H1 (cell line): Measurements from ENCODE around the gene TAX1BP1. TPM values are rescaled to one million over a fixed set of nuclear protein-coding genes. Genes with fewer than 3 reads are reported as not detected.

Source experiments
- CTCF ChIA-PET: fragments of 300-600 bp; sonication (Branson Sonifier 250); formaldehyde crosslinking; loops from one replicate; lab custom pipeline; 2021; ENCODE audit not compliant: partially characterized antibody; lab: Charles Lee
- POLR2A ChIA-PET: fragments of 300-600 bp; sonication (Branson Sonifier 250); formaldehyde crosslinking; loops from one replicate; lab custom pipeline; 2021; ENCODE audit warnings: inconsistent platforms; ENCODE audit not compliant: partially characterized antibody; lab: Charles Lee
- DNase-seq, 2 experiments: peaks; one replicate each; pipeline versions ENCODE4 v3.0.0 to v3.0.0-alpha.2; 2010 to 2022; ENCODE audit warnings: low spot score in 2 of 2, low read depth in 1 of 2, mixed read lengths in 1 of 2
- FAIRE-seq: peaks from 2 replicates; lab custom pipeline; 2011; peaks lifted over from hg19 to GRCh38; lab: Jason Lieb, UNC
- H2AFZ ChIP-seq: 2 replicates; pipeline ENCODE4 v1.8.1; 2012; ENCODE audit warnings: low read length, inconsistent platforms
- H2AK5ac ChIP-seq: 2 replicates; pipeline ENCODE4 v1.6.1; 2013; ENCODE audit warnings: low read depth, low read length
- H2BK120ac ChIP-seq: replicated peaks from 2 replicates; pipeline ENCODE3; 2013; ENCODE audit warnings: low read depth, low read length, inconsistent platforms
- H2BK12ac ChIP-seq: 2 replicates; pipeline ENCODE4 v1.6.1; 2013; ENCODE audit warnings: low read depth, low read length
- H2BK15ac ChIP-seq: 2 replicates; pipeline ENCODE4 v1.6.1; 2013; ENCODE audit warnings: low read length
- H2BK20ac ChIP-seq: 2 replicates; pipeline ENCODE4 v1.6.1; 2013; ENCODE audit warnings: low read length
- H2BK5ac ChIP-seq: 2 replicates; pipeline ENCODE4 v1.6.1; 2013; ENCODE audit warnings: low read depth, low read length
- H3K14ac ChIP-seq: 2 replicates; pipeline ENCODE4 v1.6.1; 2013; ENCODE audit warnings: inconsistent platforms; ENCODE audit not compliant: insufficient read length
- H3K18ac ChIP-seq: 2 replicates; pipeline ENCODE4 v1.6.1; 2013; ENCODE audit warnings: low read length; ENCODE audit errors: extremely low read depth
- H3K23ac ChIP-seq: 2 replicates; pipeline ENCODE4 v1.6.1; 2013; ENCODE audit warnings: inconsistent platforms; ENCODE audit not compliant: insufficient read length
- H3K23me2 ChIP-seq: 2 replicates; pipeline ENCODE4 v1.6.1; 2013; ENCODE audit warnings: low read depth, low read length
- H3K27ac ChIP-seq: 2 replicates; pipeline ENCODE4 v1.6.1; 2011; ENCODE audit warnings: low read depth, low read length, inconsistent platforms
- H3K27me3 ChIP-seq, 4 experiments: replicated peaks in 1 of 4; 1 replicate in 1 of 4; 2 replicates in 3 of 4; pipeline versions ENCODE4 v1.6.1 to v1.8.1; 2011 to 2013; ENCODE audit warnings: low read length in 3 of 4, mild to moderate bottlenecking in 3 of 4, inconsistent platforms in 2 of 4, mixed read lengths in 2 of 4, moderate library complexity in 1 of 4; ENCODE audit not compliant: control insufficient read depth in 3 of 4, insufficient read depth in 3 of 4; ENCODE audit errors: extremely low read depth in 1 of 4
- H3K36me3 ChIP-seq, 4 experiments: 2 replicates each; pipeline versions ENCODE4 v1.6.1 to v1.8.1; 2011 to 2013; ENCODE audit warnings: mild to moderate bottlenecking in 4 of 4, low read length in 3 of 4, moderate library complexity in 2 of 4, control low read depth in 1 of 4, inconsistent platforms in 1 of 4; ENCODE audit not compliant: insufficient read depth in 4 of 4, control insufficient read depth in 2 of 4
- H3K4ac ChIP-seq: replicated peaks from 2 replicates; pipeline ENCODE3; 2013; ENCODE audit warnings: low read length, low read depth, mixed read lengths, inconsistent platforms; ENCODE audit not compliant: insufficient read length
- H3K4me1 ChIP-seq, 4 experiments: replicated peaks in 1 of 4; 1 replicate in 1 of 4; 2 replicates in 3 of 4; pipeline versions ENCODE4 v1.6.1 to v1.8.1; 2011 to 2013; ENCODE audit warnings: low read length in 3 of 4, inconsistent platforms in 2 of 4, mixed read lengths in 1 of 4; ENCODE audit not compliant: insufficient read depth in 4 of 4, control insufficient read depth in 3 of 4
- H3K4me2 ChIP-seq, 2 experiments: 2 replicates each; pipeline versions ENCODE4 v1.6.1 to v1.8.1; 2011 to 2013; ENCODE audit warnings: low read depth in 2 of 2, low read length in 2 of 2, control low read depth in 1 of 2, inconsistent platforms in 1 of 2, mild to moderate bottlenecking in 1 of 2; ENCODE audit not compliant: insufficient read depth in 1 of 2
- H3K4me3 ChIP-seq, 4 experiments: fragments of 200-600, 300-600 bp in 1 of 4; sonication (generic), shearing (Covaris generic), sonication (Bioruptor Twin) in 1 of 4; 2 replicates each; pipeline versions ENCODE4 v1.5.1 to v1.8.1; 2011 to 2016; ENCODE audit warnings: low read length in 4 of 4, low read depth in 3 of 4, control low read depth in 2 of 4, inconsistent platforms in 2 of 4, mild to moderate bottlenecking in 2 of 4, mixed read lengths in 1 of 4, moderate library complexity in 1 of 4; ENCODE audit not compliant: insufficient read depth in 2 of 4; ENCODE audit errors: extremely low read depth in 1 of 4
- H3K56ac ChIP-seq: replicated peaks from 2 replicates; pipeline ENCODE3; 2013; ENCODE audit warnings: low read depth, mild to moderate bottlenecking, mixed read lengths, low read length, inconsistent platforms; ENCODE audit not compliant: insufficient read length
- H3K79me1 ChIP-seq: 2 replicates; pipeline ENCODE4 v1.6.1; 2013; ENCODE audit warnings: low read depth, low read length, control low read depth
- H3K79me2 ChIP-seq, 2 experiments: 2 replicates each; pipeline versions ENCODE4 v1.6.1 to v1.8.1; 2012 to 2013; ENCODE audit warnings: low read length in 2 of 2, mild to moderate bottlenecking in 2 of 2, inconsistent platforms in 1 of 2; ENCODE audit not compliant: insufficient read depth in 2 of 2, control insufficient read depth in 1 of 2
- H3K9ac ChIP-seq, 4 experiments: replicated peaks in 1 of 4; 1 replicate in 1 of 4; 2 replicates in 3 of 4; pipeline versions ENCODE4 v1.6.1 to v1.8.1; 2011 to 2013; ENCODE audit warnings: low read depth in 3 of 4, low read length in 3 of 4, control low read depth in 2 of 4, mild to moderate bottlenecking in 2 of 4, moderate library complexity in 2 of 4, inconsistent platforms in 1 of 4; ENCODE audit errors: extremely low read depth in 1 of 4
- H3K9me3 ChIP-seq, 2 experiments: 2 replicates each; pipeline versions ENCODE4 v1.6.1 to v1.8.1; 2012 to 2013; ENCODE audit warnings: mild to moderate bottlenecking in 2 of 2, moderate library complexity in 2 of 2, control low read depth in 1 of 2, inconsistent platforms in 1 of 2, low read depth in 1 of 2, low read length in 1 of 2, mixed read lengths in 1 of 2; ENCODE audit not compliant: insufficient read depth in 2 of 2
- H4K20me1 ChIP-seq, 2 experiments: replicated peaks in 1 of 2; 2 replicates each; pipeline versions ENCODE3 to v1.8.1; 2011 to 2013; ENCODE audit warnings: inconsistent platforms in 2 of 2, low read length in 2 of 2, mild to moderate bottlenecking in 1 of 2; ENCODE audit not compliant: insufficient read depth in 2 of 2, control insufficient read depth in 1 of 2
- H4K5ac ChIP-seq: 2 replicates; pipeline ENCODE4 v1.6.1; 2013; ENCODE audit warnings: low read length, low read depth, mixed read lengths, inconsistent platforms; ENCODE audit not compliant: insufficient read length
- H4K8ac ChIP-seq: 2 replicates; pipeline ENCODE4 v1.8.0; 2013; ENCODE audit warnings: mild to moderate bottlenecking, moderate library complexity, low read length, inconsistent platforms; ENCODE audit not compliant: insufficient read depth; ENCODE audit errors: extremely low read depth
- H4K91ac ChIP-seq: replicated peaks from 2 replicates; pipeline ENCODE3; 2013; ENCODE audit warnings: low read length, mixed read lengths, inconsistent platforms; ENCODE audit not compliant: insufficient read length
- BCL11A ChIP-seq, 2 experiments: IDR thresholded peaks; one replicate each; pipeline ENCODE4 v1.6.1; 2011; ENCODE audit warnings: low read depth in 2 of 2, low read length in 2 of 2, mild to moderate bottlenecking in 2 of 2
- CHD1 ChIP-seq: IDR thresholded peaks from 2 replicates; pipeline ENCODE4 v1.6.1; 2012; ENCODE audit warnings: low read depth, low read length, improper control_type of control experiment
- CHD2 ChIP-seq: IDR thresholded peaks from 2 replicates; pipeline ENCODE4 v1.6.1; 2012; ENCODE audit warnings: low read length, improper control_type of control experiment
- CREB1 ChIP-seq: IDR thresholded peaks from 2 replicates; pipeline ENCODE4 v1.6.1; 2012; ENCODE audit warnings: inconsistent platforms
- CTBP2 ChIP-seq: IDR thresholded peaks from 2 replicates; pipeline ENCODE4 v1.7.0; 2011; ENCODE audit warnings: borderline replicate concordance, mild to moderate bottlenecking, moderate library complexity, mixed read lengths, low read length; ENCODE audit not compliant: insufficient read depth, insufficient read length
- EZH2 ChIP-seq: fragments of 200-600 bp; sonication (generic); IDR thresholded peaks from 2 replicates; pipeline ENCODE4 v1.7.1; 2012; ENCODE audit warnings: low read depth, mild to moderate bottlenecking, moderate library complexity, low read length, inconsistent platforms; ENCODE audit not compliant: severe bottlenecking
- JUN ChIP-seq: IDR thresholded peaks from 2 replicates; pipeline ENCODE4 v1.6.1; 2011; ENCODE audit warnings: low read depth, mild to moderate bottlenecking, improper control_type of control experiment, low read length
- KDM1A ChIP-seq: fragments of 200-600, 300-600 bp; sonication (generic); IDR thresholded peaks from 2 replicates; pipeline ENCODE4 v1.7.1; 2016; ENCODE audit warnings: mild to moderate bottlenecking, low read length, borderline replicate concordance
- NANOG ChIP-seq: IDR thresholded peaks from 2 replicates; pipeline ENCODE4 v1.6.1; 2011; ENCODE audit warnings: low read length, low read depth, mild to moderate bottlenecking, inconsistent platforms; ENCODE audit not compliant: insufficient read depth, poor library complexity, severe bottlenecking
- RBBP5 ChIP-seq: IDR thresholded peaks from 2 replicates; pipeline ENCODE4 v1.7.1; 2012; ENCODE audit warnings: low read depth, mild to moderate bottlenecking, inconsistent platforms, low read length, moderate library complexity, borderline replicate concordance
- RFX5 ChIP-seq: IDR thresholded peaks from 2 replicates; pipeline ENCODE4 v1.6.1; 2011; ENCODE audit warnings: low read depth, low read length, improper control_type of control experiment, borderline replicate concordance
- SIN3A ChIP-seq, 2 experiments: IDR thresholded peaks in 1 of 2; conservative IDR thresholded peaks in 1 of 2; 2 replicates each; pipeline ENCODE4 v1.6.1; 2011 to 2012; ENCODE audit warnings: low read length in 2 of 2, improper control_type of control experiment in 1 of 2, low read depth in 1 of 2, mild to moderate bottlenecking in 1 of 2
- SP4 ChIP-seq: IDR thresholded peaks from 2 replicates; pipeline ENCODE4 v1.6.1; 2012; ENCODE audit warnings: low read length, inconsistent platforms
- YY1 ChIP-seq: IDR thresholded peaks from 2 replicates; pipeline ENCODE4 v1.6.1; 2011; ENCODE audit warnings: low read depth, mild to moderate bottlenecking, low read length
- polyA plus RNA-seq, 7 experiments: library from polyadenylated mRNA; depleted of rRNA in 3 of 7; stranded (reverse) in 5 of 7; unstranded in 2 of 7; fragments of >200 nt in 5 of 7; fragments of 200-250 nt in 2 of 7; gene quantifications; 1 replicate in 5 of 7; 2 replicates in 1 of 7; 4 replicates in 1 of 7; pipeline versions ENCODE4 v1.2.1 to v1.2.3, GENCODE V29; 2011 to 2013; ENCODE audit warnings: missing spikeins in 2 of 7, mixed read lengths in 2 of 7
- total RNA-seq: library from RNA; stranded (reverse); fragmentation: NEBNext Ultra II Directional; extraction: Animal tissue kit (Norgen Biotek cat#: 25700); gene quantifications from 2 replicates; pipeline ENCODE4 v1.2.1, GENCODE V29; 2021

TAX1BP1 gene
- total and polyA plus RNA-seq, 2 of the 8 experiments (the other 6 are each of a cell fraction or from before 2014, with no cell fraction given): 56.0 to 62.7 TPM

DNA sequence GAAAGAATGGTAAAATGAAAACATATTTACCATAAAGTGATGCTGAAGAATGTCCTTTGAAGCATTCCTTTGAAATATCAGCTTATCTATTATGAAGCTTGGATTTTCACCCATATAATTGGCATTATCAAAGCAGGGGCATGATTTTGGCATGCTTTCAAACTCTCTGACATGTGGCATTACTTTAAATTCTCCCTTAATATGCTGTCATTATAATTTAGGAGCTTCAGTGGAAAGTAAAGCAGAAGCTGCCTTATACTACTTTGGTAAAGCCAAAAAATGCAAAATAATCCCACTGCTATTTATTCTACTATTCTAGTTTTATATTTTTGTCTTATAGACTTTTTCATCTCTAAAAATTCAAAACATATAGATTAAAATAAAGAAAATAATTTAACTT, 49.3 kb upstream of the TAX1BP1 start:
- H2BK5ac ChIP-seq: no peak overlapping the region
- H3K79me2 ChIP-seq: no peaks in the 10 kb centered on the region
- no peak overlapping the region for H2AFZ ChIP-seq
- peaks cover 0 to 3% (median 0%) of the 10 kb centered on the region in 4 experiments; a peak in 2 of 7 replicates for H3K4me1 ChIP-seq
- H3K14ac ChIP-seq: no peak overlapping the region
- DNase-seq (no peak), FAIRE-seq (no peak)
- POLR2A ChIA-PET: no interaction called here
- no peak overlapping the region for H2AK5ac ChIP-seq
- no peak overlapping the region for H2BK20ac ChIP-seq
- no peaks in the 10 kb centered on the region for H3K9me3 ChIP-seq
- no peak overlapping the region for H3K18ac ChIP-seq
- H4K91ac ChIP-seq: no peak overlapping the region
- H3K36me3 ChIP-seq: no peaks in the 10 kb centered on the region
- H4K20me1 ChIP-seq: no peaks in the 10 kb centered on the region
- no peaks in the 10 kb centered on the region for H3K79me1 ChIP-seq
- H2BK120ac ChIP-seq: no peak overlapping the region
- no peak overlapping the region for H2BK12ac ChIP-seq
- H3K9ac ChIP-seq: no peak overlapping the region
- no peak overlapping the region for H3K27ac ChIP-seq
- H4K5ac ChIP-seq: no peak overlapping the region
- H3K56ac ChIP-seq: no peak overlapping the region
- CTCF ChIA-PET: interaction anchor here (1.0 to 3.4 kb wide), 5 partner anchors 84 to 465 kb away, joined by 3 to 9 read pairs (median 3); no protein-coding TSS in a partner anchor
- H3K4me3 ChIP-seq: no peak overlapping the region
- H3K4ac ChIP-seq: no peak overlapping the region
- H2BK15ac ChIP-seq: no peak overlapping the region
- H4K8ac ChIP-seq: no peak overlapping the region
- no peaks in the 10 kb centered on the region for H3K27me3 ChIP-seq
- no peak overlapping the region for H3K4me2 ChIP-seq
- no peaks in the 10 kb centered on the region for H3K23me2 ChIP-seq
- no peak overlapping the region for H3K23ac ChIP-seq
- TF ChIP-seq BCL11A (IDR thresholded peaks at IDR 0.05; ENCODE audit: low read depth in 2 of 2, low read length in 2 of 2) (no peak), RFX5 (no peak), SP4 (no peak), EZH2 (no peak), CTBP2 (no peak), YY1 (no peak), NANOG (no peak), CHD2 (no peak), CHD1 (no peak), JUN (no peak), KDM1A (no peak), CREB1 (no peak), SIN3A (conservative IDR thresholded peaks at IDR 0.05 in 1 of 2, IDR thresholded peaks at IDR 0.05 in 1 of 2; ENCODE audit: low read depth in 1 of 2, low read length in 2 of 2) (no peak), RBBP5 (no peak)
